ENCODE results near the gene CD74.

CD74 gene

GRCh38 chr5:150364004-150364403 is 48.7 kb downstream of the CD74 start:
- no peak for DNase-seq

GRCh38 chr5:150363185-150363584 is 49.5 kb downstream of the CD74 start:
- DNase-seq, result no peak

GRCh38 chr5:150361301-150361700 is 51.4 kb downstream of the CD74 start:
- no peak for DNase-seq

- no peak for DNase-seq
Observed at GRCh38 chr5:150358261-150359095, 54.2 kb downstream of the CD74 start.

- peak; percentile 41 to 98 (median 90) for DNase-seq
Observed at GRCh38 chr5:150357326-150358260, 55.1 kb downstream of the CD74 start, which contains the start of gene TCOF1. Gene TCOF1 (plus strand): TSS chr5:150357697. CDS start chr5:150357747, 50 bp downstream.

GRCh38 chr5:150356575-150357294 is 56.0 kb downstream of the CD74 start:
- no peak for DNase-seq

- no peak for DNase-seq
Observed at GRCh38 chr5:150355791-150356190, 56.9 kb downstream of the CD74 start.

GRCh38 chr5:150353032-150353675 is 59.6 kb downstream of the CD74 start:
- no peak for DNase-seq

- no peak for DNase-seq
Observed at GRCh38 chr5:150352244-150353031, 60.3 kb downstream of the CD74 start.
